Umbilical cord (tissue), 2 donors: ENCODE measurements around the gene SORBS2. TPM values are rescaled to one million over a fixed set of nuclear protein-coding genes. Genes with fewer than 3 reads are reported as not detected.
A peak's percentile ranks its signal among the peaks of the same experiment; 100 is the strongest.
"Not testable (repeated sequence)": the region's sequence is repeated elsewhere in the genome, so short reads cannot be mapped to it uniquely, and the experiment has no call there.

ENCODE experiments used
- DNase-seq: peaks from one replicate; pipeline ENCODE4 v3.0.0-alpha.2; 2015; ENCODE audit warnings: low spot score
- total RNA-seq: library from RNA; depleted of rRNA; stranded (reverse); fragments of >200 nt; gene quantifications from one replicate; pipeline ENCODE4 v1.2.3, GENCODE V29; 2014; ENCODE audit warnings: low replicate concordance; ENCODE audit not compliant: insufficient read depth

The SORBS2 gene
- total RNA-seq, 1 donor from 2014 or later = 354 TPM

- DNase-seq = no peak
Measured at GRCh38 chr4:185716141-185716551, 95.8 kb downstream of the SORBS2 start.

- not testable (repeated sequence) for DNase-seq
Measured at GRCh38 chr4:185714524-185714923, 97.5 kb downstream of the SORBS2 start.

- DNase-seq = no peak
Measured at GRCh38 chr4:185713731-185714130, 98.3 kb downstream of the SORBS2 start.

- no peak for DNase-seq
Measured at GRCh38 chr4:185713272-185713671, 98.7 kb downstream of the SORBS2 start.

GRCh38 chr4:185712350-185713024, 99.5 kb downstream of the SORBS2 start:
- DNase-seq = no peak

- peak; percentile 71 for DNase-seq
Measured at GRCh38 chr4:185711726-185712125, 100.3 kb downstream of the SORBS2 start.

GRCh38 chr4:185710487-185710995, 101.5 kb downstream of the SORBS2 start:
- DNase-seq = no peak

- no peak for DNase-seq
Measured at GRCh38 chr4:185709802-185710486, 102.0 kb downstream of the SORBS2 start.

- peak; percentile 67 for DNase-seq
Measured at GRCh38 chr4:185708348-185708747, 103.6 kb downstream of the SORBS2 start.

GRCh38 chr4:185707622-185708021, 104.4 kb downstream of the SORBS2 start:
- DNase-seq = not testable (repeated sequence)

- no peak for DNase-seq
Measured at GRCh38 chr4:185702147-185702663, 109.8 kb downstream of the SORBS2 start.

- DNase-seq = no peak
Measured at GRCh38 chr4:185700630-185701029, 111.4 kb downstream of the SORBS2 start.

GRCh38 chr4:185700048-185700447, 111.9 kb downstream of the SORBS2 start:
- no peak for DNase-seq

- no peak for DNase-seq
Measured at GRCh38 chr4:185697488-185697887, 114.5 kb downstream of the SORBS2 start.

- DNase-seq = no peak
Measured at GRCh38 chr4:185695743-185696142, 116.3 kb downstream of the SORBS2 start.

GRCh38 chr4:185693548-185694215, 118.3 kb downstream of the SORBS2 start:
- DNase-seq = peak; percentile 54

GRCh38 chr4:185689407-185689806, 122.6 kb downstream of the SORBS2 start:
- DNase-seq = no peak

- no peak for DNase-seq
Measured at GRCh38 chr4:185685804-185686203, 126.2 kb downstream of the SORBS2 start.

- DNase-seq = no peak
Measured at GRCh38 chr4:185683896-185684295, 128.1 kb downstream of the SORBS2 start.

GRCh38 chr4:185683222-185683621, 128.8 kb downstream of the SORBS2 start:
- DNase-seq = no peak

- DNase-seq = no peak
Measured at GRCh38 chr4:185682236-185682635, 129.8 kb downstream of the SORBS2 start.

- DNase-seq = no peak
Measured at GRCh38 chr4:185681604-185682003, 130.4 kb downstream of the SORBS2 start.
